Loucy (cell line): Measurements from ENCODE around the gene UGT1A6.
"Not testable (repeated sequence)": the region's sequence is repeated elsewhere in the genome, so short reads cannot be mapped to it uniquely, and the experiment has no call there.

Experiments
- H2AFZ ChIP-seq: fragments of 200-600 bp; sonication (generic); 2 replicates; pipeline ENCODE4 v1.6.0; 2016; ENCODE audit warnings: antibody characterized with exemption, mild to moderate bottlenecking, low read length, moderate library complexity
- H3F3A ChIP-seq: fragments of 200-600 bp; 2 replicates; pipeline ENCODE4 v1.6.0; 2016; ENCODE audit warnings: antibody characterized with exemption, low read depth, mild to moderate bottlenecking
- H3K27me3 ChIP-seq: fragments of 200-600 bp; sonication (generic); 2 replicates; pipeline ENCODE4 v1.6.1; 2014; ENCODE audit warnings: low read length, mild to moderate bottlenecking; ENCODE audit not compliant: insufficient read depth, poor library complexity, severe bottlenecking
- H3K36me3 ChIP-seq: fragments of 200-600 bp; sonication (generic); 2 replicates; pipeline ENCODE4 v1.6.1; 2016; ENCODE audit warnings: low read length; ENCODE audit not compliant: insufficient read depth
- H3K4me1 ChIP-seq: fragments of 200-600 bp; sonication (generic); 2 replicates; pipeline ENCODE4 v1.5.1; 2014; ENCODE audit warnings: low read length, mild to moderate bottlenecking; ENCODE audit not compliant: insufficient read depth, poor library complexity, severe bottlenecking
- H3K4me2 ChIP-seq: fragments of 200-600 bp; sonication (generic); 2 replicates; pipeline ENCODE4 v1.6.0; 2014; ENCODE audit warnings: antibody characterized with exemption, low read length, low read depth, mild to moderate bottlenecking; ENCODE audit not compliant: poor library complexity, severe bottlenecking
- H3K4me3 ChIP-seq: fragments of 200-600 bp; sonication (generic); 2 replicates; pipeline ENCODE4 v1.5.1; 2014; ENCODE audit warnings: low read length, mild to moderate bottlenecking, mixed read lengths; ENCODE audit not compliant: poor library complexity, severe bottlenecking
- H3K79me2 ChIP-seq: fragments of 200-600 bp; sonication (generic); 2 replicates; pipeline ENCODE4 v1.6.1; 2014; ENCODE audit warnings: low read length; ENCODE audit not compliant: insufficient read depth
- H3K9ac ChIP-seq: fragments of 200-600 bp; sonication (generic); 2 replicates; pipeline ENCODE4 v1.6.0; 2014; ENCODE audit warnings: mild to moderate bottlenecking, low read depth, low read length, moderate library complexity; ENCODE audit not compliant: poor library complexity, severe bottlenecking
- H3K9me2 ChIP-seq: fragments of 200-600 bp; sonication (generic); replicated peaks from 2 replicates; pipeline ENCODE4 v1.6.1; 2016; ENCODE audit warnings: low read depth, low read length, mixed read lengths
- H3K9me3 ChIP-seq: fragments of 200-600 bp; sonication (generic); 2 replicates; pipeline ENCODE4 v1.6.1; 2014; ENCODE audit warnings: mild to moderate bottlenecking, antibody characterized with exemption, low read length, low read depth; ENCODE audit not compliant: insufficient read depth
- H4K20me1 ChIP-seq: fragments of 200-600 bp; sonication (generic); 2 replicates; pipeline ENCODE4 v1.6.0; 2014; ENCODE audit warnings: antibody characterized with exemption, low read length, mild to moderate bottlenecking; ENCODE audit not compliant: insufficient read depth, poor library complexity, severe bottlenecking
- EZH2phosphoT487 ChIP-seq: fragments of 200-600 bp; IDR thresholded peaks from 2 replicates; pipeline ENCODE4 v1.6.1; 2018; ENCODE audit warnings: antibody characterized with exemption, mild to moderate bottlenecking, moderate library complexity, borderline replicate concordance
- TF ChIP-seq, protein P1 (sequence below): fragments of 200-600 bp; sonication (generic); conservative IDR thresholded peaks from 2 replicates; pipeline ENCODE4 v1.5.1; 2014; ENCODE audit warnings: mild to moderate bottlenecking, antibody characterized with exemption, low read length

UGT1A6 gene

DNA sequence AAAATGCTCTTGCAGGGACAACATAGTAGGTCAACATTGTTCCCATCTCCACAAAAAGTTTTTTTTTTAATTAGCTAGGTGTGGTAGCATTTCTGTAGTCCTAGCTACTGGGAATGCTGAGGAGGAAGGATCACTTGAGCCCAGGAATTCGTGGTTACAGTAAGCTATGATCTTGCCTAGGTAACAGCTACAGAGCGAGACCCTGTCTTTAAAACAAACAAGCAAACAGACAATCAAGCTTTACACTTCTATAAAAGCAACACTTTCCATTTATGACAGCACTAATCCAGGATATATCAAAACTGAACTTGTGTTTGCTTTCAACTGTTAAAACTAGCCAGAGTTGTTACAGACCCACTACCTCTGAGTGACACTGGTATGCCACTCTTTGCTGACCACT lies 48.2 kb downstream of the UGT1A6 start:
- no peaks in the 10 kb centered on the region for H3K9me3 ChIP-seq
- no peaks in the 10 kb centered on the region for H3K4me1 ChIP-seq
- no peak overlapping the region for H2AFZ ChIP-seq
- no peak overlapping the region for H3K4me3 ChIP-seq
- no peaks in the 10 kb centered on the region for H3K9me2 ChIP-seq
- H3K9ac ChIP-seq: no peak overlapping the region
- no peak for TF ChIP-seq EZH2phosphoT487
- TF ChIP-seq, protein P1, sequence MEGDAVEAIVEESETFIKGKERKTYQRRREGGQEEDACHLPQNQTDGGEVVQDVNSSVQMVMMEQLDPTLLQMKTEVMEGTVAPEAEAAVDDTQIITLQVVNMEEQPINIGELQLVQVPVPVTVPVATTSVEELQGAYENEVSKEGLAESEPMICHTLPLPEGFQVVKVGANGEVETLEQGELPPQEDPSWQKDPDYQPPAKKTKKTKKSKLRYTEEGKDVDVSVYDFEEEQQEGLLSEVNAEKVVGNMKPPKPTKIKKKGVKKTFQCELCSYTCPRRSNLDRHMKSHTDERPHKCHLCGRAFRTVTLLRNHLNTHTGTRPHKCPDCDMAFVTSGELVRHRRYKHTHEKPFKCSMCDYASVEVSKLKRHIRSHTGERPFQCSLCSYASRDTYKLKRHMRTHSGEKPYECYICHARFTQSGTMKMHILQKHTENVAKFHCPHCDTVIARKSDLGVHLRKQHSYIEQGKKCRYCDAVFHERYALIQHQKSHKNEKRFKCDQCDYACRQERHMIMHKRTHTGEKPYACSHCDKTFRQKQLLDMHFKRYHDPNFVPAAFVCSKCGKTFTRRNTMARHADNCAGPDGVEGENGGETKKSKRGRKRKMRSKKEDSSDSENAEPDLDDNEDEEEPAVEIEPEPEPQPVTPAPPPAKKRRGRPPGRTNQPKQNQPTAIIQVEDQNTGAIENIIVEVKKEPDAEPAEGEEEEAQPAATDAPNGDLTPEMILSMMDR: no peak
- H3K27me3 ChIP-seq: no peaks in the 10 kb centered on the region
- no peaks in the 10 kb centered on the region for H4K20me1 ChIP-seq
- no peak overlapping the region for H3K4me2 ChIP-seq
- H3F3A ChIP-seq: no peaks in the 10 kb centered on the region
- H3K79me2 ChIP-seq: no peaks in the 10 kb centered on the region
- H3K36me3 ChIP-seq: no peaks in the 10 kb centered on the region

DNA sequence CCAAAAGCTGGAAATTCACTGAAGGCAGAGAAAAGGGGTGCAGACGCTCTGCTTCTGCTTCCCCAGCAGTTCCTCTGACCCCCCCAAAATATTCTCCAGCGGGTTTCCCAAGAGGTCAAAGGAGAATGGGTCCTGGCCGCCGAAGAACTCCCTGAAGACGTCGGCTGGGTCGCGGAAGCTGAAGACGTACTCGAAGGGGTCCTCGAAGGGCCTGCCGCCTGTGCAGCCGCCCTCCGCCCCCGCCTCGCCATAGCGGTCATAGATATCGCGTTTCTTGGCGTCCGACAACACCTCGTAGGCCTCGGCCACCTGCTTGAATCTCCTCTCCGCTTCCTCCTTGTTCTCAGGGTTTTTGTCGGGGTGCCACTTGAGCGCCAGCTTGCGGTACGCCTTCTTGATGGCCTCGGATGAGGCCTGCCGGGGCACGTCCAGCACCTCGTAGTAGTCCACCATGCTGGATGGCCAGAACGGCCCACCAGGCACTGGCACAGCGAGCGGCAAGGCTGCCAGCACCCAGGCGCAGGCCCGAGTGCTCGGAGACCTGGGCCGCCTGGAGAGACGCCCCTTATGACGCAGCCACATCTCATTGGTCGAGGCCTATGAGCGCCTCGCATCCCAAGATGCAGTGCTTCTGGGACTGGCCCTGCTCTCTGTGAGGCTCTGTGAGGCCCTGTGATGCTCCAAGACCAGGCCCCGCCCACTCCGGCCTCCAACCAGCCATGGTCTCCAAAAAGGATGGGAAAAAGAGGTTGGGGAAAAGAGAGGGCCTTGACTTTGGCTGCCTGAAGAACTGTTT lies 51.0 kb downstream of the UGT1A6 start:
- Histone ChIP-seq H3K9me3 (no peaks in the 10 kb centered on the region), H3K79me2 (no peaks in the 10 kb centered on the region), H3K4me1 (no peaks in the 10 kb centered on the region), H3K4me3 (no peak overlapping the region), H3F3A (no peaks in the 10 kb centered on the region), H3K9ac (no peak overlapping the region), H3K36me3 (no peaks in the 10 kb centered on the region), H3K27me3 (no peaks in the 10 kb centered on the region), H3K9me2 (no peaks in the 10 kb centered on the region), H4K20me1 (no peaks in the 10 kb centered on the region), H3K4me2 (no peak overlapping the region), H2AFZ (no peak overlapping the region)
- TF ChIP-seq, protein P1: no peak

DNA sequence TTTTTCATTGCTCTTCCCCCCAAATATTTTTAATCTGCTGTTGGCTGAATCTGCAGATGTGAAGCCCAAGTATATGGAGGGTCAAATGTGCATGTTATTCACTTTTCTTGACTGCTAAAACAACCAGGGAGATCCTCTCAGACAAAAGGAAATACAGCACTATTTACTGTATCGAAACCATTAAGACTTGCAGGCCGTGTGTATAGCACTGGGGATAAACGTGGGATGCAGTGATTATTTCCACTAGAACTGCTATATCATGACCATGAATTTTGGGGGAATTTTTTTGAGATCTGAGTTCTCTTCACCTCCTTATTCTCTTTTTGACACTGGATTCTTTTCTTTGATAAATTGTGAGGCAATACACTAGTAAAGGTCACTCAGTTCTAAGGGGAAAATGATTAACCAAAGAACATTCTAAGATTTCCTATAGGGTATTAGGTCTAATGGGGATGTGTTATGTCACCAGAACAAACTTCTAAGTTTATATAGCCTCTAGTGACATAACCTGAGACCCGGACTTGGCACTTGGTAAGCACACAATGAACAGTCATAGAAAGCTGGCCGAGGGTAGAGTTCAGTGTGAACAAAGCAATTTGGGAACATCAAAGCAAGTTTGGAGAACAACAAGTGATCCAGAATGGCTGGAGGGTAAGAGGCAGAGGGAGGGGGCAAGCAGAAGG lies 52.5 kb downstream of the UGT1A6 start:
- Histone ChIP-seq H3K9me3 (no peaks in the 10 kb centered on the region), H3K4me3 (no peak overlapping the region), H3F3A (no peaks in the 10 kb centered on the region), H3K36me3 (no peaks in the 10 kb centered on the region), H3K4me1 (no peaks in the 10 kb centered on the region), H3K4me2 (no peak overlapping the region), H2AFZ (no peak overlapping the region), H3K9ac (no peak overlapping the region), H3K27me3 (no peaks in the 10 kb centered on the region), H3K9me2 (no peaks in the 10 kb centered on the region), H3K79me2 (no peaks in the 10 kb centered on the region), H4K20me1 (no peaks in the 10 kb centered on the region)
- TF ChIP-seq EZH2phosphoT487: no peak
- TF ChIP-seq, protein P1: no peak

DNA sequence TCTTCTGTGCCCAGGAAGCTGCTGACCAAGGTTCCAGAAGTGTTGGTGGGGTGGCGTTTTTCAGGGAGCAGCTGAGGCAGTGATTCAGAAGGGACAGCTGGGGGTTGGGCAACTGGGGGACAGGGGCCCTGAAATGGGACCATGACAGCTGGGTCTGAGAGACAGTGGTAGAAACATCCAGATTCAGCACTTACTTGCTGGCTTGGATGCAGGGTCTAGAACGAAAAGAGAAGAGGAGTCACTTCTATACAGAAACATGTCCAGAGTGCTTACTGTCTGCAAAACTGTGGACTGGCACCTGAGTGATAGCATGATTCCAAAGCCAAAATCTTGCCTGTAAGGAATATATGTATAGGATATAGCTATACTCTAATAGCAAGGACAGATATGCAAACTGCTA lies 53.1 kb downstream of the UGT1A6 start:
- H3K9me2 ChIP-seq, H3K9ac ChIP-seq, H3K36me3 ChIP-seq, H3K79me2 ChIP-seq, H3K27me3 ChIP-seq, H3K4me3 ChIP-seq, H3K4me2 ChIP-seq, H2AFZ ChIP-seq, H4K20me1 ChIP-seq, H3K9me3 ChIP-seq, H3K4me1 ChIP-seq, H3F3A ChIP-seq: not testable (repeated sequence)
